ENCODE measurements around the gene KLHL35.

DNA sequence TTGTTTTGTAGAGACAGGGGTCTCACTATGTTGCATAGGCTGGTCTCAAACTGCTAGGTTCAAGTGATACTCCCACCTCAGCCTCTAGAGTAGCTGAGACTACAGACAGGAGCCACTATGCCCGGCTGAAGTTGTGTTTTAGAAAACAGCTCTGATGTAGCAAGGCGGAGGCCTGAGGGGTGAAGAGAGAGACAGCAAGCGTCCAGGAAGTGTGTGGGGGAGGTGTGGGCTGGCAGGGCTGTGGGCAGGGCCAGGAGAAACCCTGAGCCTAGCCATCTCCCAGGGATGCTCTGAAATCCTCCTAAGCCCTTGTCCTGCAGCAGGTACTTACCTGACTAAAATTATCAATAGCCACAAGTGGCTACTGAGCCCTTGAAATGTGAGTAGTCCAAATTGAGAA lies 49.8 kb downstream of the KLHL35 start:
- no peak for TF ChIP-seq EZH2phosphoT487 (IDR thresholded peaks at IDR 0.05; ENCODE audit: borderline replicate concordance, low read length)
- no peak for TF ChIP-seq CTCF (IDR thresholded peaks at IDR 0.05; ENCODE audit: low read depth, low read length, poor library complexity, severe bottlenecking)
